Measurements from ENCODE around the gene IGFBP2. TPM values are rescaled to one million over a fixed set of nuclear protein-coding genes. Genes with fewer than 3 reads are reported as not detected.

IGFBP2 gene
- polyA plus RNA-seq, 1 of the 3 experiments (the other 2 are of a cell fraction) = 695 TPM

DNA sequence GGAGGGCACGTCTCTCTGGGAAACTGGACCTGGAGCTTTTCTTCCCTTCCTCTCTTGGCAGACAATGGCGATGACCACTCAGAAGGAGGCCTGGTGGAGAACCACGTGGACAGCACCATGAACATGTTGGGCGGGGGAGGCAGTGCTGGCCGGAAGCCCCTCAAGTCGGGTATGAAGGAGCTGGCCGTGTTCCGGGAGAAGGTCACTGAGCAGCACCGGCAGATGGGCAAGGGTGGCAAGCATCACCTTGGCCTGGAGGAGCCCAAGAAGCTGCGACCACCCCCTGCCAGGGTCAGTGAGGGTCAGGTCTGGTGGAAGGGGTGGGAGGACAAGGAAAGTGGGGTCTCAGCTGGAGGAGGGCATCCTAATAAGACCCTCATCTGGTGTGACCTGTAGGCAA is 27.3 kb downstream of the IGFBP2 start:
- POLR2A ChIA-PET = no interaction called here
- CTCF ChIA-PET = interaction anchor here (0.9 to 24.7 kb wide), 3 partner anchors 94 to 1053 kb away, joined by 3 to 614 read pairs (median 5); no protein-coding TSS in a partner anchor

More for the DNA sequence above, 27.3 kb downstream of the IGFBP2 start:
- Histone ChIP-seq H3K9me2 (no peaks in the 10 kb centered on the region), H3K4me2 (no peak overlapping the region), H4K20me1 (ENCODE audit: insufficient read depth) (0 out of 2 replicates have a peak, but pooled peaks cover 7% of the 10 kb centered on the region), H3K9ac (no peak overlapping the region), H3F3A (replicated peaks; ENCODE audit: insufficient read depth) (no peaks in the 10 kb centered on the region), H2AFZ (ENCODE audit: low read depth) (no peak overlapping the region), H3K27ac (ENCODE audit: low read depth in 2 of 2, low read length in 1 of 2) (no peak overlapping the region), H3K4me1 (ENCODE audit: control insufficient read depth in 1 of 2, insufficient read depth in 2 of 2, low read depth in 1 of 2, low read length in 1 of 2) (peaks cover 13 to 34% of the 10 kb centered on the region in 2 experiments; a peak in 3 of 4 replicates), H3K4me3 (ENCODE audit: low read depth in 2 of 2, low read length in 1 of 2) (no peak overlapping the region), H3K27me3 (ENCODE audit: insufficient read depth) (no peaks in the 10 kb centered on the region), H3K36me3 (replicated peaks in 1 of 2; ENCODE audit: control insufficient read depth in 1 of 2, insufficient read depth in 2 of 2, low read length in 1 of 2) (peaks cover 17 to 52% of the 10 kb centered on the region in 2 experiments), H3K9me3 (no peaks in the 10 kb centered on the region), H3K79me2 (ENCODE audit: insufficient read depth) (peaks cover 26% of the 10 kb centered on the region; the same call in 1 of the 2 replicates)
- no peak for DNase-seq
- 96% methylated on average over 10 of the region's 10 CpGs for WGBS (ENCODE audit: low lambda C conversion rate)
- TF ChIP-seq GATA2 (CRISPR knock-in tag; IDR thresholded peaks at IDR 0.05) = no peak
- TF ChIP-seq, protein P1, sequence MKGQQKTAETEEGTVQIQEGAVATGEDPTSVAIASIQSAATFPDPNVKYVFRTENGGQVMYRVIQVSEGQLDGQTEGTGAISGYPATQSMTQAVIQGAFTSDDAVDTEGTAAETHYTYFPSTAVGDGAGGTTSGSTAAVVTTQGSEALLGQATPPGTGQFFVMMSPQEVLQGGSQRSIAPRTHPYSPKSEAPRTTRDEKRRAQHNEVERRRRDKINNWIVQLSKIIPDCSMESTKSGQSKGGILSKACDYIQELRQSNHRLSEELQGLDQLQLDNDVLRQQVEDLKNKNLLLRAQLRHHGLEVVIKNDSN (IDR thresholded peaks at IDR 0.05; ENCODE audit: borderline replicate concordance, low read depth) = no peak
- no peak for TF ChIP-seq YY1 (IDR thresholded peaks at IDR 0.05; ENCODE audit: low read depth)
- no peak for TF ChIP-seq TEAD4 (IDR thresholded peaks at IDR 0.05; ENCODE audit: borderline replicate concordance, insufficient read depth)
- no peak for TF ChIP-seq MXI1 (IDR thresholded peaks at IDR 0.05; ENCODE audit: low read depth, low read length)
- no peak for TF ChIP-seq SIN3A (IDR thresholded peaks at IDR 0.05; ENCODE audit: borderline replicate concordance, low read depth, low read length)
- no peak for TF ChIP-seq RAD21 (IDR thresholded peaks at IDR 0.05; ENCODE audit: low read length)
- TF ChIP-seq FOXM1 (IDR thresholded peaks at IDR 0.05; ENCODE audit: low read depth) = no peak
- TF ChIP-seq RXRA (IDR thresholded peaks at IDR 0.05; ENCODE audit: borderline replicate concordance, low read depth) = no peak
- TF ChIP-seq TAF1 (IDR thresholded peaks at IDR 0.05; ENCODE audit: borderline replicate concordance, low read depth, low read length) = no peak
- no peak for TF ChIP-seq JUND (IDR thresholded peaks at IDR 0.05)
- TF ChIP-seq EZH2phosphoT487 (IDR thresholded peaks at IDR 0.05; ENCODE audit: borderline replicate concordance, low read depth) = no peak
- TF ChIP-seq ELF1 (IDR thresholded peaks at IDR 0.05) = no peak
- TF ChIP-seq TCF12 (IDR thresholded peaks at IDR 0.05) = no peak
- no peak for TF ChIP-seq CTCF (IDR thresholded peaks at IDR 0.05)
- no peak for TF ChIP-seq CHD2 (IDR thresholded peaks at IDR 0.05; ENCODE audit: low read length, partially characterized antibody)
- no peak for TF ChIP-seq RFX5 (IDR thresholded peaks at IDR 0.05; ENCODE audit: low read length)
- TF ChIP-seq SMC3 (IDR thresholded peaks at IDR 0.05; ENCODE audit: low read depth, low read length) = no peak
- no peak for TF ChIP-seq MEF2A (IDR thresholded peaks at IDR 0.05; ENCODE audit: borderline replicate concordance, low read depth)
- TF ChIP-seq USF2 (IDR thresholded peaks at IDR 0.05; ENCODE audit: borderline replicate concordance, low read depth, low read length) = no peak
